IPS-18c (cell line): ENCODE measurements around the gene MEIOB.
"Not testable (repeated sequence)": the region's sequence is repeated elsewhere in the genome, so short reads cannot be mapped to it uniquely, and the experiment has no call there.

Source experiments
- H3K4me3 ChIP-seq: 2 replicates; pipeline ENCODE4 v1.7.0; 2013; ENCODE audit warnings: low read depth, mild to moderate bottlenecking, low read length, moderate library complexity; ENCODE audit not compliant: insufficient read depth
- H3K9me3 ChIP-seq: one replicate; pipeline ENCODE4 v1.6.1; 2013; ENCODE audit warnings: mild to moderate bottlenecking, low read length, moderate library complexity; ENCODE audit not compliant: control insufficient read depth, insufficient read depth

The MEIOB gene

GRCh38 chr16:1890024-1890707 lies 18.2 kb upstream of the MEIOB start:
- Histone ChIP-seq H3K4me3 (no peak overlapping the region), H3K9me3 (no peaks in the 10 kb centered on the region)

- no peaks in the 10 kb centered on the region for H3K9me3 ChIP-seq
- H3K4me3 ChIP-seq, result no peak overlapping the region
Measured at GRCh38 chr16:1887711-1888354, 15.9 kb upstream of the MEIOB start.

- no peaks in the 10 kb centered on the region for H3K9me3 ChIP-seq
- no peak overlapping the region for H3K4me3 ChIP-seq
Measured at GRCh38 chr16:1884889-1885288, 12.9 kb upstream of the MEIOB start.

- Histone ChIP-seq H3K4me3 (no peak overlapping the region), H3K9me3 (no peaks in the 10 kb centered on the region)
Measured at GRCh38 chr16:1884155-1884760, 12.3 kb upstream of the MEIOB start.

- not testable (repeated sequence) for H3K4me3 ChIP-seq, H3K9me3 ChIP-seq
Measured at GRCh38 chr16:1881172-1881571, 9.2 kb upstream of the MEIOB start.

GRCh38 chr16:1879477-1879876 lies 7.5 kb upstream of the MEIOB start:
- Histone ChIP-seq H3K9me3 (no peaks in the 10 kb centered on the region), H3K4me3 (no peak overlapping the region)

- Histone ChIP-seq H3K4me3 (no peak overlapping the region), H3K9me3 (no peaks in the 10 kb centered on the region)
Measured at GRCh38 chr16:1878256-1878655, 6.3 kb upstream of the MEIOB start.

- H3K4me3 ChIP-seq, result no peak overlapping the region
- H3K9me3 ChIP-seq, result no peaks in the 10 kb centered on the region
Measured at GRCh38 chr16:1877804-1878203, 5.8 kb upstream of the MEIOB start.

GRCh38 chr16:1877089-1877488 lies 5.1 kb upstream of the MEIOB start:
- Histone ChIP-seq H3K9me3 (no peaks in the 10 kb centered on the region), H3K4me3 (no peak overlapping the region)

- H3K4me3 ChIP-seq, result no peak overlapping the region
- no peaks in the 10 kb centered on the region for H3K9me3 ChIP-seq
Measured at GRCh38 chr16:1876468-1876867, 4.5 kb upstream of the MEIOB start.

- not testable (repeated sequence) for H3K4me3 ChIP-seq, H3K9me3 ChIP-seq
Measured at GRCh38 chr16:1876066-1876465, 4.1 kb upstream of the MEIOB start.

GRCh38 chr16:1874854-1875253 lies 2.9 kb upstream of the MEIOB start:
- Histone ChIP-seq H3K4me3 (no peak overlapping the region), H3K9me3 (no peaks in the 10 kb centered on the region)

- Histone ChIP-seq H3K4me3 (no peak overlapping the region), H3K9me3 (no peaks in the 10 kb centered on the region)
Measured at GRCh38 chr16:1870365-1871082, 1.4 kb downstream of the MEIOB start.

GRCh38 chr16:1865902-1866690 lies 5.9 kb downstream of the MEIOB start:
- H3K9me3 ChIP-seq, result no peaks in the 10 kb centered on the region
- no peak overlapping the region for H3K4me3 ChIP-seq

GRCh38 chr16:1863681-1864460 lies 8.1 kb downstream of the MEIOB start:
- H3K4me3 ChIP-seq, result no peak overlapping the region

GRCh38 chr16:1862394-1862793 lies 9.6 kb downstream of the MEIOB start:
- H3K9me3 ChIP-seq, result no peaks in the 10 kb centered on the region
- H3K4me3 ChIP-seq, result no peak overlapping the region

More at GRCh38 chr16:1863681-1864460, 8.1 kb downstream of the MEIOB start:
- H3K9me3 ChIP-seq, result no peaks in the 10 kb centered on the region
